ENCODE measurements around the gene SEMA4F.

The SEMA4F gene

DNA sequence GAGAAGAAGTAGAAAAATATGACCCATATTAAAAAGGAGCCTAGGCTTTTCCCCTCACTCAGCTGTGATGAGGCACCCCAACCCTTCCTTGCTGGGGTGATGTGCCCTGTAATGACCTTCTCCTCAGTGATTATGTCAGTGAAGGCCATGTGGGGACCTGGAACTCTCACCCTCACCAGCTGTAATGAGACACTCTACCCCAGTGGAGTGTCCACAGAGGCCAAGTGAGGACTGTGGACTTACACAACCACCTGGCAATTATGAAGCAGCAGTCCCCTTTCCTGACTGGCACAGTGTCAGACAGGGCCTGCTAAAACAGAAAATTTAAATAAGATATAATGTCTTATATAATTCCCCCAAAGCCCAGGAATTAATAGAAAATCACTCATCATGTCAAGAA is 54.2 kb downstream of the SEMA4F start:
- no peak overlapping the region for H3K4me2 ChIP-seq (ENCODE audit: low read length)
- H4K20me1 ChIP-seq (ENCODE audit: control insufficient read depth, insufficient read depth, low read depth, low read length), result no peaks in the 10 kb centered on the region
- no peaks in the 10 kb centered on the region for H3K9me3 ChIP-seq (ENCODE audit: control insufficient read depth, insufficient read depth, low read length)
- H3K4me1 ChIP-seq (ENCODE audit: control insufficient read depth, low read length), result no peaks in the 10 kb centered on the region
- H3K9me2 ChIP-seq (replicated peaks; ENCODE audit: control insufficient read depth, low read length), result no peaks in the 10 kb centered on the region
- H3K27ac ChIP-seq (ENCODE audit: low read depth, low read length), result no peak overlapping the region
- H3K4me3 ChIP-seq (ENCODE audit: low read length), result no peak overlapping the region
- no peaks in the 10 kb centered on the region for H3K36me3 ChIP-seq (ENCODE audit: control insufficient read depth, low read length)
- H3F3A ChIP-seq (ENCODE audit: control insufficient read depth, insufficient read depth), result no peaks in the 10 kb centered on the region
- peaks cover 19% of the 10 kb centered on the region for H3K27me3 ChIP-seq (ENCODE audit: control insufficient read depth, low read length)
- TF ChIP-seq CTCF (IDR thresholded peaks at IDR 0.05; ENCODE audit: low read depth, low read length, poor library complexity, severe bottlenecking) (no peak), EZH2phosphoT487 (IDR thresholded peaks at IDR 0.05; ENCODE audit: borderline replicate concordance, low read length) (no peak)
- H3K79me2 ChIP-seq (ENCODE audit: control insufficient read depth, low read length), result no peaks in the 10 kb centered on the region

DNA sequence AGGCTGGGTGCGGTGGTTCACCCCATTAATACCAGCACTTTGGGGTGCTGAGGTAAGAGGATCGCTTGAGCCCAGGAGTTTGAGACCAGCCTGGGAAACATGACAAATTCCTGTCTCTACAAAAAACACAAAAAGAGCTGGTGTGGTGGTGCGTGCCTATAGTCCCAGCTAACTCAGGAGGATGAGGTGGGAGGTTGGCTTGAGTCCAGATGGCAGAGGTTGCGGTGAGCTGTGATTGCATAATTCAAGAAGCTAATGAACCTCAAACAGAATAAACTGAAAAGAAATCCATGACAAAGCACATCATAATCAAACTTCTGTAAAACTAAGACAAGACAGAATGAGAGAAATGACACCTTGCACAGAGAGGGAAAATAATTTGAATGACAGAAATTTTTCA is 54.8 kb downstream of the SEMA4F start:
- Histone ChIP-seq H3K36me3 (ENCODE audit: control insufficient read depth, low read length) (no peaks in the 10 kb centered on the region), H3K4me3 (ENCODE audit: low read length) (no peak overlapping the region), H3K9me3 (ENCODE audit: control insufficient read depth, insufficient read depth, low read length) (no peaks in the 10 kb centered on the region), H3K27ac (ENCODE audit: low read depth, low read length) (no peak overlapping the region), H3K4me1 (ENCODE audit: control insufficient read depth, low read length) (no peaks in the 10 kb centered on the region), H3K9me2 (replicated peaks; ENCODE audit: control insufficient read depth, low read length) (no peaks in the 10 kb centered on the region), H3K4me2 (ENCODE audit: low read length) (no peak overlapping the region), H3F3A (ENCODE audit: control insufficient read depth, insufficient read depth) (no peaks in the 10 kb centered on the region), H3K79me2 (ENCODE audit: control insufficient read depth, low read length) (no peaks in the 10 kb centered on the region), H3K27me3 (ENCODE audit: control insufficient read depth, low read length) (peaks cover 21% of the 10 kb centered on the region), H4K20me1 (ENCODE audit: control insufficient read depth, insufficient read depth, low read depth, low read length) (no peaks in the 10 kb centered on the region)
- TF ChIP-seq CTCF (IDR thresholded peaks at IDR 0.05; ENCODE audit: low read depth, low read length, poor library complexity, severe bottlenecking) (no peak), EZH2phosphoT487 (IDR thresholded peaks at IDR 0.05; ENCODE audit: borderline replicate concordance, low read length) (no peak)

DNA sequence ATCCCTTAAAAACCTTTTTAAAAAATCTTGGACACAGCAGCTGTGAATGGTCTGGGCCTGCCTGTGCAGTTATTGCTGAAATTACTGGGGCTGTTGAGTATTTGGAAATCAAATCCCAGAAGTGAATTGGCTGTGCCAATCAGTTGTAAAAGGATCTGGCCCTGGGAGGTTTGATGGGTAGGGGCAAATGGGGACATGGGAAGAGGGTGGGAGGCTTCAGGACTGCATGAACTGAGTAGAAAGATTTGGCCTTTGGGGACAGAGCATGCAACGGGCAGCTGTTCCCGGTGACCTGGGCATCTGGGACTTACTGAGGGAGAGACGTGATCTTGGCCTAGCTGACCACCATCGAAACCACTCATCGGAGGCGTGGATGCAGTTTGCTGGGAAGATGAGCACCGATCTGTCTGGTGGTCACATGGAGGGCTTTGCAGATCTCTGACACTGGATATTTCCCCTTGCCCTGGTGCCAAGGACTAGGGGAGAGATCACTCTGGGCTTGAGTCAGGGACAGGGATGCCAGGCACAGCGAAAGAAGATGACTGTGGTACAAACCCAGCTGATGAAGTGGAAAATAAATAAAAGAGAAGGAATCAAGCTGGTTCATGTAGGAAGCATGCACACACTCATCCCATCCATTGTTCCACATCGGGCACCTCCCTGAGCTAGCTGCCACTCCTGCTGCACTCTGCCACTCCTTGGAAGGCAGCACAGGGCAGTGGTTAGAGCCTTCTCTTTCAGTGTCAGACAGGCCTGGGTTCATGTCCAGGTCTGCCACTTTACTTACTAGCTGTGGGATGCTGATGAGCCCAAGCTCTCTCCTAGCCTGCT is 58.4 kb downstream of the SEMA4F start:
- H3F3A ChIP-seq (ENCODE audit: control insufficient read depth, insufficient read depth), result no peaks in the 10 kb centered on the region
- H3K4me3 ChIP-seq (ENCODE audit: low read length), result no peak overlapping the region
- H3K27me3 ChIP-seq (ENCODE audit: control insufficient read depth, low read length), result peaks cover 34% of the 10 kb centered on the region
- H3K36me3 ChIP-seq (ENCODE audit: control insufficient read depth, low read length), result no peaks in the 10 kb centered on the region
- H3K79me2 ChIP-seq (ENCODE audit: control insufficient read depth, low read length), result no peaks in the 10 kb centered on the region
- H3K9me3 ChIP-seq (ENCODE audit: control insufficient read depth, insufficient read depth, low read length), result no peaks in the 10 kb centered on the region
- no peak overlapping the region for H3K4me2 ChIP-seq (ENCODE audit: low read length)
- H4K20me1 ChIP-seq (ENCODE audit: control insufficient read depth, insufficient read depth, low read depth, low read length), result no peaks in the 10 kb centered on the region
- H3K9me2 ChIP-seq (replicated peaks; ENCODE audit: control insufficient read depth, low read length), result no peaks in the 10 kb centered on the region
- TF ChIP-seq CTCF (IDR thresholded peaks at IDR 0.05; ENCODE audit: low read depth, low read length, poor library complexity, severe bottlenecking) (no peak), EZH2phosphoT487 (IDR thresholded peaks at IDR 0.05; ENCODE audit: borderline replicate concordance, low read length) (no peak)
- H3K4me1 ChIP-seq (ENCODE audit: control insufficient read depth, low read length), result peaks cover 8% of the 10 kb centered on the region; the same call in 1 of the 2 replicates
- H3K27ac ChIP-seq (ENCODE audit: low read depth, low read length), result no peak overlapping the region

All from DOHH2 (cell line).